ENCODE data around the gene NEMF. TPM values are rescaled to one million over a fixed set of nuclear protein-coding genes. Genes with fewer than 3 reads are reported as not detected.

Gene NEMF
- total RNA-seq, 6 donors from 2014 or later, result 47.9 to 293 (median 73.7) TPM

DNA sequence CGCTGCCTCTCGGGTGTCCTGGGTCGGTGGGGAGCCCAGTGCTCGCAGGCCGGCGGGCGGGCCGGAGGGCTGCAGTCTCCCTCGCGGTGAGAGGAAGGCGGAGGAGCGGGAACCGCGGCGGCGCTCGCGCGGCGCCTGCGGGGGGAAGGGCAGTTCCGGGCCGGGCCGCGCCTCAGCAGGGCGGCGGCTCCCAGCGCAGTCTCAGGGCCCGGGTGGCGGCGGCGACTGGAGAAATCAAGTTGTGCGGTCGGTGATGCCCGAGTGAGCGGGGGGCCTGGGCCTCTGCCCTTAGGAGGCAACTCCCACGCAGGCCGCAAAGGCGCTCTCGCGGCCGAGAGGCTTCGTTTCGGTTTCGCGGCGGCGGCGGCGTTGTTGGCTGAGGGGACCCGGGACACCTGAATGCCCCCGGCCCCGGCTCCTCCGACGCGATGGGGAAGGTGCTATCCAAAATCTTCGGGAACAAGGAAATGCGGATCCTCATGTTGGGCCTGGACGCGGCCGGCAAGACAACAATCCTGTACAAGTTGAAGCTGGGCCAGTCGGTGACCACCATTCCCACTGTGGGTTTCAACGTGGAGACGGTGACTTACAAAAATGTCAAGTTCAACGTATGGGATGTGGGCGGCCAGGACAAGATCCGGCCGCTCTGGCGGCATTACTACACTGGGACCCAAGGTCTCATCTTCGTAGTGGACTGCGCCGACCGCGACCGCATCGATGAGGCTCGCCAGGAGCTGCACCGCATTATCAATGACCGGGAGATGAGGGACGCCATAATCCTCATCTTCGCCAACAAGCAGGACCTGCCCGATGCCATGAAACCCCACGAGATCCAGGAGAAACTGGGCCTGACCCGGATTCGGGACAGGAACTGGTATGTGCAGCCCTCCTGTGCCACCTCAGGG, 41.0 kb upstream of the NEMF start:
- Histone ChIP-seq H3K36me3 (peaks cover 0 to 32% (median 6%) of the 10 kb centered on the region in 4 donors), H3K4me1 (peaks cover 42 to 48% (median 46%) of the 10 kb centered on the region in 4 donors), H3K9me3 (no peaks in the 10 kb centered on the region), H3K4me3 (peak overlapping the region; percentile 66 to 87 (median 76)), H3K27me3 (no peaks in the 10 kb centered on the region), H3K27ac (peak overlapping the region; percentile 99 to 100 (median 100))
- ATAC-seq (ENCODE audit: low FRiP score in 2 of 2) (peak; percentile 78 to 84), DNase-seq (peak; percentile 56 to 94)
- 0 to 1% methylated on average over 16 to 59 of the region's 85 CpGs for WGBS, 2 donors
- TF ChIP-seq POLR2AphosphoS5 (IDR thresholded peaks at IDR 0.05) (no peak), POLR2A (IDR thresholded peaks at IDR 0.05) (peak in 1 of 4 donors; percentile 50), EP300 (IDR thresholded peaks at IDR 0.05) (peak in 1 of 4 donors; percentile 0)

DNA sequence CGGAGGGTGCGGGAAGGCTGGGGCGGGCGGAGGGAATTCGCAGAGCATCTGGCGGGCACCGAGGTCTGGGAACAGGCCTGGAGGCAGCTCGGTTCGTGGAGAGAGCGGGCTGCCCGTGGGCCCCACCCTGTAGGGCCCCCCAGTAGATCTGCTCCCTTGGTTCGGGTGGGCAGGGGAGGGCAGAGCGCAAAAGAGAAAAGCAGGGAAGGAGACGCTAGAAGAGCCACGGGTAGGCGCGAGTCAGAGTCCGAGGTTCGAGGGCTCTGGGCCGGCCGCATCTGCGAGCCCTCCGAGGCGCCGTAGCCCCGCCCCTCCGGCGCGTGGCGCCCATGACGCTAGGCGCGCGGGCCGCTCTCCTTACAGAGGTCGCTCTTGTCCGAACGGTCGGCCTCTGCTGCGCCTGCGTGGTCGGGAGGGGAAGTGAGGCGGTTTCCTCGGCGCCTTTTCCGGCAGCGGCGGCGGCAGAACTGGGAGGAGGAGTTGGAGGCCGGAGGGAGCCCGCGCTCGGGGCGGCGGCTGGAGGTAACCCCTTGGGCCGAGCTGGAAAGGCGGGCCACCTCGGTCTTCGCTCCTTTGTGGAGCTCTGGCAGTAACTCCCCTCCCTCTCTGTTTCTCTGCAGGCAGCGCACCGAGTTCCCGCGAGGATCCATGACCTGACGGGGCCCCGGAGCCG, 40.2 kb upstream of the NEMF start, which contains the start of gene ARF6:
Gene ARF6 (plus strand): TSS at position 447 of the 673 bp plus-strand sequence. CDS start 655 bp downstream, outside the sequence.
- WGBS, 2 donors, result 0% methylated on average over 25 to 43 of the region's 66 CpGs
- ATAC-seq (ENCODE audit: low FRiP score in 2 of 2), result peak; percentile 99 to 100

DNA sequence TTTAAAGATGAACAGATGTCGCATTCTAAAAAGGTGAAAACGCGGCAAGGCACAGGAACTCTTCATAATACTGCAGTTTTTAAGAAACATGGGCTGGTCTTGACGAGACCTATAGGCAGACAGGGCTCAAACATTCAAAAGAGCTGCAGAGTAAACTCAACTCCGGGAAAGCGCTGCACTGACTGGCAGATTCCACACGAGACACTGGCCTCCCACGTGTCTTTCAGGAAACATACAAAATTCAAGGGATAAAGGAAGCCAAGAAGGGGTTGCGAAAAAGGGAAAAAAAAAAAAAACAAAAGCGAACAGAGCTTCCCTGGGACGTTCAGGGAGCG, 39.7 kb upstream of the NEMF start:
- TF ChIP-seq, protein P1, sequence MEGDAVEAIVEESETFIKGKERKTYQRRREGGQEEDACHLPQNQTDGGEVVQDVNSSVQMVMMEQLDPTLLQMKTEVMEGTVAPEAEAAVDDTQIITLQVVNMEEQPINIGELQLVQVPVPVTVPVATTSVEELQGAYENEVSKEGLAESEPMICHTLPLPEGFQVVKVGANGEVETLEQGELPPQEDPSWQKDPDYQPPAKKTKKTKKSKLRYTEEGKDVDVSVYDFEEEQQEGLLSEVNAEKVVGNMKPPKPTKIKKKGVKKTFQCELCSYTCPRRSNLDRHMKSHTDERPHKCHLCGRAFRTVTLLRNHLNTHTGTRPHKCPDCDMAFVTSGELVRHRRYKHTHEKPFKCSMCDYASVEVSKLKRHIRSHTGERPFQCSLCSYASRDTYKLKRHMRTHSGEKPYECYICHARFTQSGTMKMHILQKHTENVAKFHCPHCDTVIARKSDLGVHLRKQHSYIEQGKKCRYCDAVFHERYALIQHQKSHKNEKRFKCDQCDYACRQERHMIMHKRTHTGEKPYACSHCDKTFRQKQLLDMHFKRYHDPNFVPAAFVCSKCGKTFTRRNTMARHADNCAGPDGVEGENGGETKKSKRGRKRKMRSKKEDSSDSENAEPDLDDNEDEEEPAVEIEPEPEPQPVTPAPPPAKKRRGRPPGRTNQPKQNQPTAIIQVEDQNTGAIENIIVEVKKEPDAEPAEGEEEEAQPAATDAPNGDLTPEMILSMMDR (IDR thresholded peaks at IDR 0.05), result no peak
- TF ChIP-seq EP300 (IDR thresholded peaks at IDR 0.05) (peak in 1 of 4 donors; percentile 28), POLR2A (IDR thresholded peaks at IDR 0.05) (no peak), POLR2AphosphoS5 (IDR thresholded peaks at IDR 0.05) (no peak)
- Histone ChIP-seq H3K4me1 (peaks cover 29 to 36% (median 33%) of the 10 kb centered on the region in 4 donors), H3K9me3 (no peaks in the 10 kb centered on the region), H3K36me3 (peaks cover 0 to 32% (median 6%) of the 10 kb centered on the region in 4 donors), H3K4me3 (peak overlapping the region; percentile 66 to 87 (median 78)), H3K27ac (peak overlapping the region; percentile 99 to 100 (median 100)), H3K27me3 (no peaks in the 10 kb centered on the region)
- DNase-seq, result peak in 1 of 2 donors; percentile 70
- ATAC-seq (ENCODE audit: low FRiP score in 2 of 2), result peak; percentile 76 to 86
- 0 to 2% methylated on average over 12 of the region's 12 CpGs for WGBS, 2 donors

More for the DNA sequence above, 40.2 kb upstream of the NEMF start, which contains the start of gene ARF6:
- Histone ChIP-seq H3K4me1 (peaks cover 34 to 41% (median 38%) of the 10 kb centered on the region in 4 donors), H3K9me3 (no peaks in the 10 kb centered on the region), H3K36me3 (peaks cover 0 to 32% (median 6%) of the 10 kb centered on the region in 4 donors), H3K4me3 (peak within 1 kb of the TSS; percentile 66 to 87 (median 78)), H3K27ac (peak within 1 kb of the TSS; percentile 99 to 100 (median 100)), H3K27me3 (no peaks in the 10 kb centered on the region)
- TF ChIP-seq POLR2A (IDR thresholded peaks at IDR 0.05) (peak; percentile 33 to 99 (median 94)), POLR2AphosphoS5 (IDR thresholded peaks at IDR 0.05) (peak; percentile 94 to 97), EP300 (IDR thresholded peaks at IDR 0.05) (peak in 1 of 4 donors; percentile 8)
- TF ChIP-seq, protein P1 (IDR thresholded peaks at IDR 0.05), result peak in 4 of 6 experiments; percentile 26 to 54 (median 45)
- DNase-seq, result peak; percentile 99 to 100

DNA sequence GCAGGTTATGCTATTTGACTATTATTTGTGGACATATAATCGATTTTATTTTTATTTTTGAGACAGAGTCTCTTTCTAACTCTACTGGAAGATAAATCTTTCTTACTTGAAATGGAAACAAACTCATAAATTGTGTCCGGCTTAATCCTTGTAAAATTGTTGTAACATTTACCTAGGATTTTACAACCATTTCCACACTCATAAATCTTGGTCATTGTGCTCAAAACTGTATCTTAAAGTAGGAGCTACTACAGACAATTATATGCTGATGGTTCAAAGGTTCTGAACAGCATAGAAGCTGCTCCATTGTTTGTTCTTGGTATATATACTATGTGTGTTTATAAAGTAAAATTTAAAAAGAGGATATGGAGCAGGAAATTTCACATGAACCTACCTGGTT, 35.7 kb upstream of the NEMF start:
- WGBS, 2 donors, result 83 to 88% methylated on average over 2 of the region's 2 CpGs
- Histone ChIP-seq H3K4me3 (no peak overlapping the region), H3K36me3 (no peaks in the 10 kb centered on the region), H3K27me3 (no peaks in the 10 kb centered on the region), H3K9me3 (no peaks in the 10 kb centered on the region), H3K4me1 (peaks cover 6 to 8% (median 8%) of the 10 kb centered on the region in 4 donors), H3K27ac (no peak overlapping the region)
- ATAC-seq (ENCODE audit: low FRiP score in 2 of 2), result no peak
- TF ChIP-seq EP300 (IDR thresholded peaks at IDR 0.05) (no peak), POLR2A (IDR thresholded peaks at IDR 0.05) (no peak), POLR2AphosphoS5 (IDR thresholded peaks at IDR 0.05) (no peak)
- TF ChIP-seq, protein P1 (IDR thresholded peaks at IDR 0.05), result no peak
- DNase-seq, result no peak

DNA sequence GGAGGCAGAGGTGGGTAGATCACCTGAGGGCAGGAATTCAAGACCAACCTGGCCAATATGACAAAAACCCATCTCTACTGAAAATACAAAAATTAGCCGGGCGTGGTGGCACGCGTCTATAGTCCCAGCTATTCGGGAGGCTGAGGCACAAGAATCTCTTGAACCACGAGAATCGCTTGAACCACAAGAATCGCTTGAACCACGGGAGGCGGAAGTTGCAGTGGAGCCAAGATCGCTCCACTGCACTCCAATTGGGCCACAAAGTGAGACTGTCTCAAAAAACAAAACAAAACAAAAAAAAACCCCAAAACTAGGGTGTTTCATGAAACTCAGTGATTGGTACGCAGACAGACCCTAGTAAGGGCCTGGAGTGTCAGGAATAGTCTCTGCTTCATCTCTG, 33.9 kb upstream of the NEMF start:
- no peaks in the 10 kb centered on the region for H3K27me3 ChIP-seq
- 83 to 93% methylated on average over 12 of the region's 12 CpGs for WGBS, 2 donors
- H3K36me3 ChIP-seq, result no peaks in the 10 kb centered on the region
- H3K9me3 ChIP-seq, result no peaks in the 10 kb centered on the region
- H3K4me3 ChIP-seq, result no peak overlapping the region
- ATAC-seq (ENCODE audit: low FRiP score in 2 of 2), result no peak
- DNase-seq, result no peak
- peaks cover 0 to 2% (median 1%) of the 10 kb centered on the region in 4 donors for H3K4me1 ChIP-seq
- TF ChIP-seq POLR2A (IDR thresholded peaks at IDR 0.05), result no peak
- no peak for TF ChIP-seq EP300 (IDR thresholded peaks at IDR 0.05)
- TF ChIP-seq, protein P1 (IDR thresholded peaks at IDR 0.05), result no peak
- TF ChIP-seq POLR2AphosphoS5 (IDR thresholded peaks at IDR 0.05), result no peak
- no peak overlapping the region for H3K27ac ChIP-seq
